Stimulated activated naive CD8-positive, alpha-beta T cell treated with anti-CD3 and anti-CD28 coated beads, Interleukin-15, amount 100 ng/mL, for 72 hours (primary cell): Measurements from ENCODE around the gene TOMM40.
"Not testable (repeated sequence)": the region's sequence is repeated elsewhere in the genome, so short reads cannot be mapped to it uniquely, and the experiment has no call there.

Source experiments
- ATAC-seq: fragments of 150-1000 bp; cut with Tn5 transposase; 2 replicates; pipeline ENCODE4 v1.10.0; 2021; ENCODE audit warnings: mild to moderate bottlenecking, moderate library complexity
- DNase-seq, 2 donors: peaks; one replicate each; pipeline ENCODE4 v3.0.0; 2021 to 2022
- H3K27ac Mint-ChIP-seq, 2 donors: one replicate each; pipeline ENCODE4 v1.8.0; 2022; ENCODE audit warnings: mild to moderate bottlenecking in 2 of 2, mixed read lengths in 2 of 2, moderate library complexity in 2 of 2
- H3K27me3 Mint-ChIP-seq: one replicate; pipeline ENCODE4 v1.8.0; 2022; ENCODE audit warnings: mixed read lengths
- H3K4me1 Mint-ChIP-seq: one replicate; pipeline ENCODE4 v1.8.0; 2022; ENCODE audit warnings: mild to moderate bottlenecking, mixed read lengths
- H3K4me3 Mint-ChIP-seq, 2 donors: one replicate each; pipeline ENCODE4 v1.8.0; 2022; ENCODE audit warnings: mild to moderate bottlenecking in 2 of 2, mixed read lengths in 2 of 2, moderate library complexity in 1 of 2
- H3K9me3 Mint-ChIP-seq, 2 donors: one replicate each; pipeline ENCODE4 v1.8.0; 2022; ENCODE audit warnings: mixed read lengths in 2 of 2

Gene TOMM40

GRCh38 chr19:44904426-44904994 lies 13.5 kb downstream of the TOMM40 start:
- H3K4me1 Mint-ChIP-seq = peaks cover 22% of the 10 kb centered on the region
- DNase-seq (no peak), ATAC-seq (no peak)
- no peaks in the 10 kb centered on the region for H3K9me3 Mint-ChIP-seq
- H3K4me3 Mint-ChIP-seq = no peak overlapping the region
- no peak overlapping the region for H3K27ac Mint-ChIP-seq
- H3K27me3 Mint-ChIP-seq = peaks cover 40% of the 10 kb centered on the region

GRCh38 chr19:44905437-44906160 lies 14.5 kb downstream of the TOMM40 start, which contains the start of gene APOE:
Gene APOE, plus strand, starts transcription at chr19:44905796. Its CDS starts 829 bp downstream, at chr19:44906625.
- DNase-seq = no peak
- peaks cover 49% of the 10 kb centered on the region for H3K27me3 Mint-ChIP-seq
- ATAC-seq = peak; percentile 21
- peak within 1 kb of the TSS; percentile 52 to 78 for H3K4me3 Mint-ChIP-seq
- no peaks in the 10 kb centered on the region for H3K9me3 Mint-ChIP-seq
- peaks cover 22% of the 10 kb centered on the region for H3K4me1 Mint-ChIP-seq
- H3K27ac Mint-ChIP-seq = no peak within 1 kb of the TSS

- DNase-seq (no peak), ATAC-seq (no peak)
- H3K27me3 Mint-ChIP-seq = peaks cover 69% of the 10 kb centered on the region
- H3K9me3 Mint-ChIP-seq = no peaks in the 10 kb centered on the region
- no peak overlapping the region for H3K4me3 Mint-ChIP-seq
- no peak overlapping the region for H3K27ac Mint-ChIP-seq
- H3K4me1 Mint-ChIP-seq = peaks cover 25% of the 10 kb centered on the region
Observed at GRCh38 chr19:44907613-44908012, 16.6 kb downstream of the TOMM40 start.

- Mint-ChIP-seq H3K27ac (no peak overlapping the region), H3K4me1 (peaks cover 23% of the 10 kb centered on the region), H3K27me3 (peaks cover 75% of the 10 kb centered on the region), H3K9me3 (no peaks in the 10 kb centered on the region), H3K4me3 (no peak overlapping the region)
- ATAC-seq (no peak), DNase-seq (no peak)
Observed at GRCh38 chr19:44908074-44908835, 17.2 kb downstream of the TOMM40 start.

GRCh38 chr19:44908836-44909261 lies 17.8 kb downstream of the TOMM40 start:
- H3K27ac Mint-ChIP-seq = no peak overlapping the region
- peaks cover 28% of the 10 kb centered on the region for H3K4me1 Mint-ChIP-seq
- ATAC-seq (no peak), DNase-seq (no peak)
- no peaks in the 10 kb centered on the region for H3K9me3 Mint-ChIP-seq
- H3K27me3 Mint-ChIP-seq = peaks cover 81% of the 10 kb centered on the region
- H3K4me3 Mint-ChIP-seq = no peak overlapping the region

GRCh38 chr19:44909775-44910174 lies 18.7 kb downstream of the TOMM40 start:
- no peaks in the 10 kb centered on the region for H3K9me3 Mint-ChIP-seq
- H3K27me3 Mint-ChIP-seq = peaks cover 89% of the 10 kb centered on the region
- H3K4me3 Mint-ChIP-seq = no peak overlapping the region
- H3K4me1 Mint-ChIP-seq = peaks cover 37% of the 10 kb centered on the region
- H3K27ac Mint-ChIP-seq = no peak overlapping the region
- ATAC-seq (no peak), DNase-seq (no peak)

GRCh38 chr19:44911896-44912295 lies 20.8 kb downstream of the TOMM40 start:
- peaks cover 24% of the 10 kb centered on the region for H3K4me1 Mint-ChIP-seq
- not testable (repeated sequence) for H3K4me3 Mint-ChIP-seq
- H3K27me3 Mint-ChIP-seq = peaks cover 72% of the 10 kb centered on the region

GRCh38 chr19:44912854-44913253 lies 21.8 kb downstream of the TOMM40 start:
- H3K9me3 Mint-ChIP-seq = no peaks in the 10 kb centered on the region
- no peak for ATAC-seq
- peaks cover 24% of the 10 kb centered on the region for H3K4me1 Mint-ChIP-seq
- no peak for DNase-seq
- H3K4me3 Mint-ChIP-seq = no peak overlapping the region
- peaks cover 62% of the 10 kb centered on the region for H3K27me3 Mint-ChIP-seq
- H3K27ac Mint-ChIP-seq = no peak overlapping the region

More at GRCh38 chr19:44911896-44912295, 20.8 kb downstream of the TOMM40 start:
- H3K27ac Mint-ChIP-seq, DNase-seq, ATAC-seq, H3K9me3 Mint-ChIP-seq: not testable (repeated sequence)

GRCh38 chr19:44913512-44914432 lies 22.7 kb downstream of the TOMM40 start:
- Mint-ChIP-seq H3K4me3 (peak overlapping the region; percentile 96 to 99), H3K27me3 (peaks cover 60% of the 10 kb centered on the region), H3K4me1 (peaks cover 24% of the 10 kb centered on the region)
- H3K27ac Mint-ChIP-seq, H3K9me3 Mint-ChIP-seq, ATAC-seq, DNase-seq: not testable (repeated sequence)

GRCh38 chr19:44914433-44915206 lies 23.6 kb downstream of the TOMM40 start, which contains the start of gene APOC1:
Gene APOC1, plus strand, starts transcription at chr19:44914608. Its CDS starts 284 bp downstream, at chr19:44914892.
- peaks cover 24% of the 10 kb centered on the region for H3K4me1 Mint-ChIP-seq
- H3K4me3 Mint-ChIP-seq = peak within 1 kb of the TSS; percentile 96 to 99
- peak within 1 kb of the TSS; percentile 98 to 99 for H3K27ac Mint-ChIP-seq
- H3K9me3 Mint-ChIP-seq = not testable (repeated sequence)
- DNase-seq (peak; percentile 78 to 81), ATAC-seq (peak; percentile 97)
- H3K27me3 Mint-ChIP-seq = peaks cover 54% of the 10 kb centered on the region

- Mint-ChIP-seq H3K4me3 (no peak overlapping the region), H3K4me1 (peaks cover 20% of the 10 kb centered on the region), H3K9me3 (no peaks in the 10 kb centered on the region), H3K27ac (no peak overlapping the region), H3K27me3 (peaks cover 33% of the 10 kb centered on the region)
- DNase-seq (no peak), ATAC-seq (no peak)
Observed at GRCh38 chr19:44924243-44924725, 33.2 kb downstream of the TOMM40 start.

- DNase-seq = no peak
- Mint-ChIP-seq H3K27me3 (peaks cover 33% of the 10 kb centered on the region), H3K4me1 (peaks cover 20% of the 10 kb centered on the region), H3K4me3 (no peak overlapping the region), H3K27ac (no peak overlapping the region), H3K9me3 (no peaks in the 10 kb centered on the region)
- ATAC-seq = no peak
Observed at GRCh38 chr19:44925114-44925891, 34.2 kb downstream of the TOMM40 start.

- Mint-ChIP-seq H3K27me3 (peaks cover 33% of the 10 kb centered on the region), H3K4me3 (peak overlapping the region; percentile 50 to 83), H3K4me1 (peaks cover 20% of the 10 kb centered on the region), H3K27ac (peak overlapping the region in 1 of 2 donors; percentile 14)
- peak; percentile 41 for ATAC-seq
- not testable (repeated sequence) for DNase-seq, H3K9me3 Mint-ChIP-seq
Observed at GRCh38 chr19:44926245-44927077, 35.4 kb downstream of the TOMM40 start.
